Smooth muscle cell (in vitro differentiated cells): ENCODE measurements around the gene CERKL. TPM values are rescaled to one million over a fixed set of nuclear protein-coding genes. Genes with fewer than 3 reads are reported as not detected.

Experiments
- DNase-seq: peaks from one replicate; lab custom pipeline; 2025; ENCODE audit not compliant: unreplicated experiment; lab: John Stamatoyannopoulos, UW
- H2AFZ ChIP-seq: fragments of 200-600 bp; sonication (generic); 2 replicates; pipeline ENCODE4 v1.6.0; 2016; ENCODE audit warnings: antibody characterized with exemption, low read depth, mild to moderate bottlenecking
- H3F3A ChIP-seq: fragments of 200-600 bp; sonication (generic); 2 replicates; pipeline ENCODE4 v1.6.0; 2017; ENCODE audit warnings: antibody characterized with exemption, low read depth
- H3K27ac ChIP-seq: fragments of 200-600 bp; sonication (generic); 2 replicates; pipeline ENCODE4 v1.5.1; 2016; ENCODE audit warnings: low read depth, mild to moderate bottlenecking
- H3K27me3 ChIP-seq: fragments of 200-600 bp; sonication (generic); 2 replicates; pipeline ENCODE4 v1.6.1; 2016; ENCODE audit warnings: low read depth, mild to moderate bottlenecking
- H3K36me3 ChIP-seq: fragments of 200-600 bp; sonication (generic); 2 replicates; pipeline ENCODE4 v1.5.1; 2016; ENCODE audit warnings: low read depth
- H3K4me1 ChIP-seq: fragments of 200-600 bp; sonication (generic); 2 replicates; pipeline ENCODE4 v1.5.1; 2016; ENCODE audit warnings: low read depth
- H3K4me2 ChIP-seq: fragments of 200-600 bp; sonication (generic); 2 replicates; pipeline ENCODE4 v1.6.0; 2016; ENCODE audit warnings: mild to moderate bottlenecking
- H3K4me3 ChIP-seq: fragments of 200-600 bp; sonication (generic); 2 replicates; pipeline ENCODE4 v1.5.1; 2016; ENCODE audit warnings: mild to moderate bottlenecking
- H3K79me2 ChIP-seq: fragments of 200-600 bp; sonication (generic); 2 replicates; pipeline ENCODE4 v1.6.0; 2016; ENCODE audit warnings: low read depth, mild to moderate bottlenecking
- H3K9ac ChIP-seq: fragments of 200-600 bp; sonication (generic); 2 replicates; pipeline ENCODE4 v1.6.0; 2016; ENCODE audit warnings: low read depth
- H3K9me3 ChIP-seq: fragments of 200-600 bp; sonication (generic); replicated peaks from 2 replicates; pipeline ENCODE4 v1.5.1; 2016; ENCODE audit warnings: low read depth
- H4K20me1 ChIP-seq: fragments of 200-600 bp; sonication (generic); 2 replicates; pipeline ENCODE4 v1.6.0; 2016; ENCODE audit warnings: low read depth
- WGBS: methylation state at CpG from one replicate; pipeline ENCODE4 v1.1.7; 2016; ENCODE audit warnings: low lambda C conversion rate; 5-methylcytosine and 5-hydroxymethylcytosine counted together
- polyA plus RNA-seq: library from polyadenylated mRNA; unstranded; fragments of >200 nt; fragmentation: Nextera tagmentation; extraction: Ambion mirVana; gene quantifications from 2 replicates; pipeline ENCODE4 v1.2.1, GENCODE V29; 2016
- total RNA-seq: library from RNA; depleted of rRNA; stranded (reverse); fragments of >200 nt; gene quantifications from 2 replicates; pipeline ENCODE4 v1.2.3, GENCODE V29; 2014
- TF ChIP-seq, protein P1 (sequence below): fragments of 200-600 bp; sonication (generic); IDR thresholded peaks from 2 replicates; pipeline ENCODE4 v1.5.1; 2017; ENCODE audit warnings: borderline replicate concordance, mild to moderate bottlenecking, antibody characterized with exemption; ENCODE audit not compliant: insufficient read depth, poor library complexity, severe bottlenecking

Gene CERKL
- total and polyA plus RNA-seq, 2 experiments from 2014 or later = 1.4 TPM; not detected in 1

GRCh38 chr2:181623159-181623558 lies 33.7 kb downstream of the CERKL start:
- H3K27ac ChIP-seq = no peak overlapping the region
- H3K4me1 ChIP-seq = no peaks in the 10 kb centered on the region
- no peak overlapping the region for H3K4me3 ChIP-seq
- H3K9me3 ChIP-seq = no peaks in the 10 kb centered on the region
- H3F3A ChIP-seq = no peaks in the 10 kb centered on the region
- no peak for DNase-seq
- no peak overlapping the region for H3K4me2 ChIP-seq
- TF ChIP-seq, protein P1, sequence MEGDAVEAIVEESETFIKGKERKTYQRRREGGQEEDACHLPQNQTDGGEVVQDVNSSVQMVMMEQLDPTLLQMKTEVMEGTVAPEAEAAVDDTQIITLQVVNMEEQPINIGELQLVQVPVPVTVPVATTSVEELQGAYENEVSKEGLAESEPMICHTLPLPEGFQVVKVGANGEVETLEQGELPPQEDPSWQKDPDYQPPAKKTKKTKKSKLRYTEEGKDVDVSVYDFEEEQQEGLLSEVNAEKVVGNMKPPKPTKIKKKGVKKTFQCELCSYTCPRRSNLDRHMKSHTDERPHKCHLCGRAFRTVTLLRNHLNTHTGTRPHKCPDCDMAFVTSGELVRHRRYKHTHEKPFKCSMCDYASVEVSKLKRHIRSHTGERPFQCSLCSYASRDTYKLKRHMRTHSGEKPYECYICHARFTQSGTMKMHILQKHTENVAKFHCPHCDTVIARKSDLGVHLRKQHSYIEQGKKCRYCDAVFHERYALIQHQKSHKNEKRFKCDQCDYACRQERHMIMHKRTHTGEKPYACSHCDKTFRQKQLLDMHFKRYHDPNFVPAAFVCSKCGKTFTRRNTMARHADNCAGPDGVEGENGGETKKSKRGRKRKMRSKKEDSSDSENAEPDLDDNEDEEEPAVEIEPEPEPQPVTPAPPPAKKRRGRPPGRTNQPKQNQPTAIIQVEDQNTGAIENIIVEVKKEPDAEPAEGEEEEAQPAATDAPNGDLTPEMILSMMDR = no peak
- no peaks in the 10 kb centered on the region for H3K79me2 ChIP-seq
- H3K36me3 ChIP-seq = no peaks in the 10 kb centered on the region
- no peak overlapping the region for H2AFZ ChIP-seq
- no peaks in the 10 kb centered on the region for H4K20me1 ChIP-seq
- H3K9ac ChIP-seq = no peak overlapping the region
- H3K27me3 ChIP-seq = no peaks in the 10 kb centered on the region

- no peaks in the 10 kb centered on the region for H3K27me3 ChIP-seq
- no peak overlapping the region for H3K9ac ChIP-seq
- no peak overlapping the region for H3K4me3 ChIP-seq
- H3F3A ChIP-seq = no peaks in the 10 kb centered on the region
- no peak overlapping the region for H3K4me2 ChIP-seq
- WGBS = 89% methylated on average over 3 of the region's 3 CpGs
- H3K27ac ChIP-seq = no peak overlapping the region
- TF ChIP-seq, protein P1 = no peak
- no peak overlapping the region for H2AFZ ChIP-seq
- no peaks in the 10 kb centered on the region for H3K36me3 ChIP-seq
- H4K20me1 ChIP-seq = no peaks in the 10 kb centered on the region
- H3K79me2 ChIP-seq = no peaks in the 10 kb centered on the region
- no peaks in the 10 kb centered on the region for H3K4me1 ChIP-seq
- no peak for DNase-seq
- no peaks in the 10 kb centered on the region for H3K9me3 ChIP-seq
Measured at GRCh38 chr2:181621779-181622490, 35.0 kb downstream of the CERKL start.

DNA sequence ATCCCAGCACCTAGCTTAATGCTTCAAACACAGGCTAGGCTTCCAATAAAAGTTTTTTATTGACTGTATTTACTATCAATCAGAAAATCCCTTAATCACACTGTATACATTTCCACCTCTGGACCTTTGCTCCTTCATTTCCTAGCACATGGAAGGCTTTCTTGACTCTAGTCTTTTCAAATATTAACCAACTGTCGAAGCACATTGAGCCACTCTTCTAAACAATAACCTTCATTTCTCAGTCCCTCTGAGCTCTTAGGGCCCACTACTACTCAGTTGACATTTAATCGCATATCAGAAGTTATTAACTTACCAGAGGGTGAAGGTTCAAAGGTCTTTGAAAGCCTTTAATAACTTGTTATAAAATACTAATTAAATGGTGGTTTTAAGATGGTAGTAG lies 37.4 kb downstream of the CERKL start:
- Histone ChIP-seq H3K9me3 (no peaks in the 10 kb centered on the region), H3K4me3 (no peak overlapping the region), H2AFZ (no peak overlapping the region), H3K36me3 (no peaks in the 10 kb centered on the region), H3K9ac (no peak overlapping the region), H4K20me1 (no peaks in the 10 kb centered on the region), H3K27ac (no peak overlapping the region), H3K4me1 (no peaks in the 10 kb centered on the region), H3K79me2 (no peaks in the 10 kb centered on the region), H3K4me2 (no peak overlapping the region), H3F3A (no peaks in the 10 kb centered on the region), H3K27me3 (no peaks in the 10 kb centered on the region)
- 88% methylated on average over 2 of the region's 2 CpGs for WGBS
- TF ChIP-seq, protein P1 = no peak
- DNase-seq = no peak

GRCh38 chr2:181616715-181617114 lies 40.2 kb downstream of the CERKL start:
- no peak overlapping the region for H3K9ac ChIP-seq
- no peak overlapping the region for H3K27ac ChIP-seq
- H3K79me2 ChIP-seq = no peaks in the 10 kb centered on the region
- H3F3A ChIP-seq = no peaks in the 10 kb centered on the region
- no peak overlapping the region for H3K4me2 ChIP-seq
- H2AFZ ChIP-seq = no peak overlapping the region
- H3K4me1 ChIP-seq = no peaks in the 10 kb centered on the region
- TF ChIP-seq, protein P1 = no peak
- H3K9me3 ChIP-seq = no peaks in the 10 kb centered on the region
- no peaks in the 10 kb centered on the region for H3K36me3 ChIP-seq
- H3K27me3 ChIP-seq = no peaks in the 10 kb centered on the region
- DNase-seq = no peak
- 40% methylated on average over 1 of the region's 1 CpG for WGBS
- H3K4me3 ChIP-seq = no peak overlapping the region
- H4K20me1 ChIP-seq = no peaks in the 10 kb centered on the region
